OCI-LY7 (cell line): Measurements from ENCODE around the gene LIPT2.

Experiments
- EZH2phosphoT487 ChIP-seq: fragments of 200-600 bp; sonication (generic); IDR thresholded peaks from 2 replicates; pipeline ENCODE4 v1.6.1; 2018; ENCODE audit warnings: low read depth, borderline replicate concordance, mild to moderate bottlenecking, mixed run types, antibody characterized with exemption, low read length, moderate library complexity, mixed read lengths
- TF ChIP-seq, protein P1 (sequence below): fragments of 200-600 bp; sonication (generic); conservative IDR thresholded peaks from 2 replicates; pipeline ENCODE4 v1.5.1; 2014; ENCODE audit warnings: mild to moderate bottlenecking, antibody characterized with exemption, low read length, moderate library complexity, mixed read lengths

DNA sequence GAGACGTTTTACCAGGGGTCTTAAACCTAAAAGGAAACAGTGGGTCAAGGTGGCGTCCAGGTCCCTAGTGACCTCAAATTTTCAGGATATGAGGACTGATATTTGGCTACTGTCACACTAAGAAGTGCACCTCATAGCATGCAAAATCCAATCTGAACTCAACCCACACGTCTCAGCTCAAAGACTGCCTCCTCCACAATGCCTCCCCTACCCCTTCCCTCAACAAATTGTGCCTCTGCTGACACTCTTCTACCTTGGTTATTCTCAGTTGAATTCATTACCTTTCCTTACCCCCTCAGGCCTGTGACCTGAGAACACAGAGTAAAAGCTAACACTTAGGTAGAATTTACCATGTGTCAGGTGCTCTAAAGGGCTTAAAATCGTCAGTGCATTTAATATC lies 12.4 kb upstream of the LIPT2 start:
- TF ChIP-seq, protein P1, sequence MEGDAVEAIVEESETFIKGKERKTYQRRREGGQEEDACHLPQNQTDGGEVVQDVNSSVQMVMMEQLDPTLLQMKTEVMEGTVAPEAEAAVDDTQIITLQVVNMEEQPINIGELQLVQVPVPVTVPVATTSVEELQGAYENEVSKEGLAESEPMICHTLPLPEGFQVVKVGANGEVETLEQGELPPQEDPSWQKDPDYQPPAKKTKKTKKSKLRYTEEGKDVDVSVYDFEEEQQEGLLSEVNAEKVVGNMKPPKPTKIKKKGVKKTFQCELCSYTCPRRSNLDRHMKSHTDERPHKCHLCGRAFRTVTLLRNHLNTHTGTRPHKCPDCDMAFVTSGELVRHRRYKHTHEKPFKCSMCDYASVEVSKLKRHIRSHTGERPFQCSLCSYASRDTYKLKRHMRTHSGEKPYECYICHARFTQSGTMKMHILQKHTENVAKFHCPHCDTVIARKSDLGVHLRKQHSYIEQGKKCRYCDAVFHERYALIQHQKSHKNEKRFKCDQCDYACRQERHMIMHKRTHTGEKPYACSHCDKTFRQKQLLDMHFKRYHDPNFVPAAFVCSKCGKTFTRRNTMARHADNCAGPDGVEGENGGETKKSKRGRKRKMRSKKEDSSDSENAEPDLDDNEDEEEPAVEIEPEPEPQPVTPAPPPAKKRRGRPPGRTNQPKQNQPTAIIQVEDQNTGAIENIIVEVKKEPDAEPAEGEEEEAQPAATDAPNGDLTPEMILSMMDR: no peak
- TF ChIP-seq EZH2phosphoT487: no peak
